ENCODE measurements around the gene NAGK.

DNA sequence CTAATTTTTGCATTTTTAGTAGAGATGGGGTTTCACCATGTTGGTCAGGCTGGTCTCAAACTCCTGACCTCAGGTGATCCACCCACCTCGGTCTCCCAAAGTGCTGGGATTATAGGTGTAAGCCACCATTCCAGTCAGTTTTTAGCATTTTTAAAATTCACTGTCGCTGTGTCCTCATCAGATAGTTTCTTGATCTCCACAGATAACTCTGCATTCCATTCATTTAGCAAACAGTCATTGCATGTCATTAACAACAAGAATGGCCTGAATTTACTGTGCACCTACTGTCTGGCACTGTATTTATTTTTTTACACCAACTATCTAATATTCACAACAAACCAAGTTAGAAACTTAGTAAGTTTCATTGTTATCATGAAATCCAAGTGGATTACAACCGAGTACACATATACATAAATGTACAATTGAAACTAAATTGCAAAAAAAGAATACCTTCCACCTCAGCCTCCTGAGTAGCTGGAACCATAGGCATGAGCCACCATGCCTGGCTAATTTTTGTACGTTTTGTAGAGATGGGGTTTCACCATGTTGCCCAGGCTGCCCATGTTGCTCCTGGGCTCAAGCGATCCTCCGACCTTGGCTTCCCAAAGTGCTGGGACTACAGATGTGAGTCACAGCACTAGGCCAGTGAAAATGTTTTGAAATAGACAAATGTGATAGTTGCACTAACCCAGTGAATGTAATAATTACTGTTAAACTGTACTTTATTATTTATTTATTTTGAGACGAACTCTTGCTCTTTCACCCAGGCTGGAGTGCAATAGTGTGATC lies 57.3 kb downstream of the NAGK start:
- no peak for TF ChIP-seq ARID1B (IDR thresholded peaks at IDR 0.05)
- no peak for TF ChIP-seq ZNF764 (CRISPR knock-in tag; IDR thresholded peaks at IDR 0.05; ENCODE audit: low read depth)
- TF ChIP-seq, protein P1, sequence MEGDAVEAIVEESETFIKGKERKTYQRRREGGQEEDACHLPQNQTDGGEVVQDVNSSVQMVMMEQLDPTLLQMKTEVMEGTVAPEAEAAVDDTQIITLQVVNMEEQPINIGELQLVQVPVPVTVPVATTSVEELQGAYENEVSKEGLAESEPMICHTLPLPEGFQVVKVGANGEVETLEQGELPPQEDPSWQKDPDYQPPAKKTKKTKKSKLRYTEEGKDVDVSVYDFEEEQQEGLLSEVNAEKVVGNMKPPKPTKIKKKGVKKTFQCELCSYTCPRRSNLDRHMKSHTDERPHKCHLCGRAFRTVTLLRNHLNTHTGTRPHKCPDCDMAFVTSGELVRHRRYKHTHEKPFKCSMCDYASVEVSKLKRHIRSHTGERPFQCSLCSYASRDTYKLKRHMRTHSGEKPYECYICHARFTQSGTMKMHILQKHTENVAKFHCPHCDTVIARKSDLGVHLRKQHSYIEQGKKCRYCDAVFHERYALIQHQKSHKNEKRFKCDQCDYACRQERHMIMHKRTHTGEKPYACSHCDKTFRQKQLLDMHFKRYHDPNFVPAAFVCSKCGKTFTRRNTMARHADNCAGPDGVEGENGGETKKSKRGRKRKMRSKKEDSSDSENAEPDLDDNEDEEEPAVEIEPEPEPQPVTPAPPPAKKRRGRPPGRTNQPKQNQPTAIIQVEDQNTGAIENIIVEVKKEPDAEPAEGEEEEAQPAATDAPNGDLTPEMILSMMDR (IDR thresholded peaks at IDR 0.05 in 2 of 3, conservative IDR thresholded peaks at IDR 0.05 in 1 of 3; ENCODE audit: insufficient read depth in 2 of 3, low read depth in 1 of 3, low read length in 3 of 3), result no peak
- no peak for TF ChIP-seq ZEB2 (IDR thresholded peaks at IDR 0.05)

Data from K562 (cell line).